HG02623 (cell line): ENCODE results near the gene TGFBR1.
"Not testable (repeated sequence)": the region's sequence is repeated elsewhere in the genome, so short reads cannot be mapped to it uniquely, and the experiment has no call there.

Source experiments
- ATAC-seq: cut with Tn5 transposase; IDR thresholded peaks from one replicate; pipeline ENCODE4 v1.9.1; 2021; ENCODE audit warnings: moderate library complexity; ENCODE audit not compliant: unreplicated experiment

TGFBR1 gene

GRCh38 chr9:99075246-99075912, 29.5 kb upstream of the TGFBR1 start:
- no peak for ATAC-seq

GRCh38 chr9:99076030-99076429, 28.9 kb upstream of the TGFBR1 start:
- ATAC-seq: no peak

- ATAC-seq: no peak
These were observed 28.3 kb upstream of the TGFBR1 start for GRCh38 chr9:99076483-99077171.

GRCh38 chr9:99078717-99079116, 26.2 kb upstream of the TGFBR1 start:
- no peak for ATAC-seq

GRCh38 chr9:99079542-99079941, 25.4 kb upstream of the TGFBR1 start:
- ATAC-seq: no peak

- no peak for ATAC-seq
These were observed 21.9 kb upstream of the TGFBR1 start for GRCh38 chr9:99083051-99083450.

GRCh38 chr9:99085949-99086948, 18.7 kb upstream of the TGFBR1 start:
- no peak for ATAC-seq

- ATAC-seq: no peak
These were observed 17.5 kb upstream of the TGFBR1 start for GRCh38 chr9:99087462-99087861.

GRCh38 chr9:99090336-99091130, 14.4 kb upstream of the TGFBR1 start:
- ATAC-seq: no peak

GRCh38 chr9:99092643-99093491, 12.0 kb upstream of the TGFBR1 start:
- no peak for ATAC-seq

GRCh38 chr9:99093492-99093791, 11.5 kb upstream of the TGFBR1 start:
- no peak for ATAC-seq

GRCh38 chr9:99095565-99095964, 9.3 kb upstream of the TGFBR1 start:
- no peak for ATAC-seq

- ATAC-seq: no peak
These were observed 8.5 kb upstream of the TGFBR1 start for GRCh38 chr9:99096409-99096808.

- ATAC-seq: not testable (repeated sequence)
These were observed 4.9 kb upstream of the TGFBR1 start for GRCh38 chr9:99099806-99100585.

GRCh38 chr9:99101271-99101670, 3.6 kb upstream of the TGFBR1 start:
- ATAC-seq: no peak

GRCh38 chr9:99101812-99102211, 3.1 kb upstream of the TGFBR1 start:
- no peak for ATAC-seq

- ATAC-seq: no peak
These were observed 1.6 kb upstream of the TGFBR1 start for GRCh38 chr9:99103054-99103895.

GRCh38 chr9:99103901-99104458, 933 bp upstream of the TGFBR1 start:
- ATAC-seq: no peak
